HG03103 (cell line): ENCODE measurements around the gene RIMBP2.

ENCODE experiments used
- ATAC-seq: cut with Tn5 transposase; IDR thresholded peaks from one replicate; pipeline ENCODE4 v1.9.1; 2021; ENCODE audit warnings: low read depth; ENCODE audit not compliant: unreplicated experiment

Gene RIMBP2

DNA sequence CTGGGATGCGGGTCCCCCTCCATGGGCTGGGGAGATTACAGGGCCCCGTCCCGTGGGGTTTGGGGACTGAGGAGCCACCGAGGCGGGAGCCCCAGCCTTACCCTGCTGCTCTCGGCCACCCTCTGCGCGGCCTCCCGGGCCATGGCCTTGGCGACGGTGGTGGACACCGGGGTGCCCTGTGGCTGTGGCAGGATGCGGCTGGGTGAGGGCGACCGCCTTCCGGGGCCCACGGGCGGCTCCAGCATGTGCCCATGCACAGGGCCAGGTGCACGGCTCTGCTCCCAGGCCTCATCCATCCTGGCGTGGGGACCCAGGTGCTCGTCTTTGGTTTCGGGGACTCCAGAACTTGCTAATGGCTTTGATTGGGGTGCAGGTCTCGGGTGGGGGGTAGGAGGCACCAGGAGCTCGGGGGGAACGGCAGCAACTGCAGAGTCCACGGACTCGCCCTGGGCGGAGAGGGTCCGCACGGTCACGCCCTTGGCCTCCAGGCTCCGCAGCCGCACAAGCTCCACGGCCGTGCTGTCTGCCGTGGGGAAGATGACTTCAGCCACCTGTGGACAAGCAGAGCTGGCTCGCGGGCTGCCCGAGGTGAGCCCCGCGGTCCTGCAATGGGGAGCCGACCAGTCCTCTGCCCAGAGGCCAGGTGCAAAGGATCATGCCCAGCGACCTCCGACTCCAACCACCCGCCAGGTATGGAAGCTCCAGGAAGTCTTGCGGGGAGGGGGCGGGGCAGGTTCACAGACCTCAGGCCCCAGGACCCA is 279.2 kb downstream of the RIMBP2 start:
- ATAC-seq: no peak

- ATAC-seq: no peak
Measured at GRCh38 chr12:130435826-130436225, 280.3 kb downstream of the RIMBP2 start.

- ATAC-seq: no peak
Measured at GRCh38 chr12:130435331-130435730, 280.8 kb downstream of the RIMBP2 start.

- ATAC-seq: no peak
Measured at GRCh38 chr12:130434560-130434959, 281.5 kb downstream of the RIMBP2 start.

GRCh38 chr12:130433834-130434233 is 282.3 kb downstream of the RIMBP2 start:
- ATAC-seq: no peak

- ATAC-seq: no peak
Measured at GRCh38 chr12:130433411-130433810, 282.7 kb downstream of the RIMBP2 start.

- ATAC-seq: no peak
Measured at GRCh38 chr12:130431176-130431575, 284.9 kb downstream of the RIMBP2 start.

GRCh38 chr12:130429656-130430505 is 286.2 kb downstream of the RIMBP2 start:
- ATAC-seq: no peak

DNA sequence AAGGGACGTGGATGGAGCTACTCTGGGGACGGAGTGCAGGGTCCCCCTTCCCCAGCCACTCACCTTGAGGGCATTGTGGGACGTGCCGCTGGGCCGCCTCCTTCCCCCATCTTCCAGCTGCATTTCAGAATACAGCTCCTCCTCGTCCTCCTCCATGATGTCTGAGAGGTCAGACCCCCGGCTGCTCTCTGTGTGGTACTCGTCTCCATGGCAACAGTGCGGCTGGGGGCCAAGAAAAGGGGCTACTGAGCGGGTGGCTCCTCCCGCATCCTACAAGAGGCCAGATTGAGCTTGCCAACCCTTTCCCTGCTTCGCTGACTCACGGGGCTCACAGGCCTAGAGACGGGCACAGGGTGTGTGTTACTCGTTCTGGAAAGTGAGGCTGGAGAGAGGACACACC is 288.0 kb downstream of the RIMBP2 start:
- ATAC-seq: no peak

DNA sequence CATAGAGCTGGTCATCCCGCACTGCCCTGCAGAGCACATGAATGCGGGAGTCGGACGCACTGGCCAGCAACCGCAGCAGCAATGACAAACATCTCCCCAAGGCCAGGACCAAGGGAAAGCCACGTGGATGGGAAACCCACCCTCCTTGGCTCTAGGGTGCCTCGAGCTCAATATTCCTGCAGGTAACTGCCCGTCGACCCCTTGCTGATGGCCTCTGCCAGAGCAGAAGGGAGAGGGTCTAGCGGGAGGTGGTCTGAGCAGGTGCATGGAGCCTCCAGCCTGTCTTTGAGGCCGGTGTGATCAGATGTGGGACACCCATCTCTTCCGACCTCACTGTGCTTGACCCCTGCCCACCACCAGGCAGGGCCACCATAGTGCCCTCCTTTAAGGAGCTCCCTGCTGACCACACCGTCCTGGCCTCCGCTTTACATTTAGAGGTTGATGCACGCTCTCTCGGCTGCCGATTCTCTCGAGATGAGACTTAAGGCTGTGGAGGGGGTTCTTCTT is 288.7 kb downstream of the RIMBP2 start:
- ATAC-seq: no peak

DNA sequence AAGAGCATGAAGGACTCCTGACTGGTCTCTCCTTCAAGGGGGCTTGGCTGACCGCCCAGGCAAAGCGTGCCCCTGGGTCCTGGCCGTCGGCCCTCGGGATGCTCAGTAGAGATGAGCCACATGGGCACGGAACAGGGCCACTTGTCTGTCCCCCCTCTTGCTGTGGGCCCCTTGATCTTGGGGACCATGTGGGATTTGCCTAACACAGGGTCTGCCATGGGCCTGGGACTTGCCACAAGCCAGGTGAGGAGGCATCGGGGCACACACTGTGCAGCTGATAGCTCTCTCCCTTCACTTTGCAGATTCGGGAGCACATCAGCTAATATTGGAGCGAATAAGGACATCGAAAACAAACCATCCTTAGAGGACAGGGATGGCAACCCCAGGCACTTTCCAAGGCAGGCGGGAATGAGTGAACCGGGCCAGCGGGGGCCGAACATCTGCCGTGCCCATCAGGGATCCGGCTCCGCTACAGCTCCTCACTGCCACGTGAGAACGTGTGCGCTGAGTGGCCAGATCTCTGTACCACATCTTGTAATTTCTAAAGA is 290.3 kb downstream of the RIMBP2 start:
- no peak for ATAC-seq

DNA sequence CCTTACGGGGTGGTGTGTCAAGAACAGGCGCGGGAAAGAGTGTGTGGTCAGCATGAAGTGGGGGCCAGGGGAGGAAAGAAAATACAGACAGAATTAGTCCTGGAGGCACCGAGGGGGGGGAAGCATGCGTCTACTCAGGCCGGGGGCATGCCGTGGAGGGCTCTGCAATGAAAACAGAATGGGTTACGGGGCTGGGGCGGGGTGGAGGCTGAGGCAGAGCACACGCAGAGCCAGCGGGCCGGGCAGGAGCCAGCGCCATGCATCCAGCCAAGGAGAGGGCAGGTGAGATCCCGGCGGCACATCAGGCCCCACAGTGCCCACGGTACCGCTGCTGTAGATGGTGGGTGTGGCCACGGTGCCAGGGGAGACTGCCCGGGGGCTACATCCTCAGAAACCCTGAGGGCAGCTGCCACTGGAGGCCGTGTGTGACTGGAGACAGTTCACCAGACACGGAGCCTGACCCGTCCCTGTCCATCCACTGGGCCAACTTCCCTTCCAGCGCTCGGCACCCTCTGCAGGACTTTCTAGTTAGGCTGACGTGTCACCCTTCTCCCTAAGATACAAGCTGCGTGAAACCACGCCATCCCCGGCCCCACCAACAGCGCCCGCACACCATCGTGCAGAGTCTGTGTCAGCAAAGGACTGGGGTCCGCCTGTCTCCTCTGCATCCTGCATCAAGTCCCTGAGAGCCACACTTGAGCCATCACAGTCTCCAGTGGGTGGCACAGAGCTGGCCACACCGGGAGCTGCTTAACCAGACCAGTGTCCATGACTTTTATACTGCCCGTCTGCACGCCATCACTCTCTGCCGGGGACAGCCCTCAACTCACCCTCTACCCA is 291.0 kb downstream of the RIMBP2 start:
- ATAC-seq: no peak

GRCh38 chr12:130423991-130424857 is 291.9 kb downstream of the RIMBP2 start:
- no peak for ATAC-seq

GRCh38 chr12:130423136-130423535 is 293.0 kb downstream of the RIMBP2 start:
- ATAC-seq: no peak

GRCh38 chr12:130422676-130423075 is 293.4 kb downstream of the RIMBP2 start:
- no peak for ATAC-seq

DNA sequence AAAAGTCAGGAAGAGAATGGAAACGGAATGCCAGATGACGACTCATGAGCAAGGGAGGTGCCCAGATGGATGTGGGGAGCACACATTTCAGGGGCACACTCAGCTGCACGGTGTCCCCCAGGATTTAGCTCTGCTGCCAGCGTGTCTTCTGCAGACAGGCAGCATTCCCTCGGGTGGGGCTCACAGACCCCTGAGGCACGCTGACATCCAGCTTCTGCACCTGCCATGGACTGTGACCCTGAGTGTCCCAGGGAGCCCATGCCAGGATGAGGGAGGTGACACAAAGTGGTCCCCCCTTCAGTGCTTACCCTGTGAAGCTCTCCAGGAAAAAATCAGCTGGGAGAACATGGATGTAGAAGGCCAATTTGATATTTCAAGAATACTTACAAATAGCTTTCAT is 294.2 kb downstream of the RIMBP2 start:
- no peak for ATAC-seq

GRCh38 chr12:130420071-130420470 is 296.0 kb downstream of the RIMBP2 start:
- no peak for ATAC-seq

- ATAC-seq: no peak
Measured at GRCh38 chr12:130419116-130419515, 297.0 kb downstream of the RIMBP2 start.

DNA sequence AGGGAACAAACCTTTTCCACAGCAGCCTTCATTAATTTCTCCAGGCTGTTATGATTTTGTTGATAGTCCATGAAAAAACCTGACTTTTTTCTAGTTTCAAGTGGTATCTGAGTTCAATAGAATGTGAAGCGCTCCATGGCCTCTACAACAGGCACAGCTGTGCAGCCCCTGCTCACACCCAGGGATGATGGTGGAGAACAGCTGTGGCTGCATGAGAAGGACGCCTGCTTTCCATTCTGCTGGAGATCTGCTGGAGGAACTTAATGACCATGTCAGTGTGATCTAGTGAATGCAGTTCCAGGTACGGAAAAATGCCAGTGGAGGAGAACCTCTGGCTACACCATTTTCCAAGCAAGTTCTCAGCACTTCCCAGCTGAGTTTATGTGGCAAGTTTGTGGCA is 297.8 kb downstream of the RIMBP2 start:
- ATAC-seq: no peak

DNA sequence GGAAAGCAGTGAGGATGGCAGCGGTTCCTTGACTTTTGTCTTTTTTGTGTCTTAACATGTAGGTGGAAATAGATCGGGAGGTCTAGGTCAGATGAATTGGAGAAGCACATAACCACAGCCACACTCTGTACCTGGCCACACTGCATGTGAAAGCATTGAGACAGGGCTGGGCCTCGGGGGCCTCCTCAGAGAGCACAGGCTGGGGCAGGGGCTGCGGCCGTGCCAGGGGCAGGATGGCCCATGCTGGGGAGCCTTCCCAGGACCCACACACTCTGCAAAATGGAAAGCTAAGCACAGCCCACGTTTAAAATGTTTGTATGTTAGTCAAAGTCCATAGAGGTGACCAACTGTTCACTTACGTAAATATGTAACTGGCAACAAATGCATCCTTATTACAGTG is 301.7 kb downstream of the RIMBP2 start:
- no peak for ATAC-seq
